K562 (cell line): ENCODE data around the gene MOB3B. TPM values are rescaled to one million over a fixed set of nuclear protein-coding genes. Genes with fewer than 3 reads are reported as not detected.

ENCODE experiments used
- L3MBTL2 ChIP-seq: fragments of 450-650 bp; IDR thresholded peaks from 2 replicates; pipeline ENCODE4 v1.6.1; 2016; ENCODE audit warnings: mild to moderate bottlenecking, moderate library complexity
- SIN3A ChIP-seq, 2 experiments: fragments of 150-350 bp in 1 of 2; IDR thresholded peaks; 2 replicates each; pipeline ENCODE4 v1.6.1; 2011 to 2016; ENCODE audit warnings: borderline replicate concordance in 2 of 2, low read depth in 2 of 2, low read length in 2 of 2, mild to moderate bottlenecking in 2 of 2, moderate library complexity in 2 of 2; ENCODE audit not compliant: control insufficient read depth in 1 of 2
- ZNF12 ChIP-seq: sonication (generic); formaldehyde crosslinking; IDR thresholded peaks from 2 replicates; pipeline ENCODE4 v1.4.0; 2020; ENCODE audit warnings: mild to moderate bottlenecking, missing genetic modification reagents
- ZNF584 ChIP-seq: fragments of 200-800 bp; sonication (Bioruptor generic); IDR thresholded peaks from 2 replicates; pipeline ENCODE4 v1.6.1; 2016; ENCODE audit warnings: low read depth, mild to moderate bottlenecking, missing genetic modification characterization, missing compliant biosample characterization
- ZNF79 ChIP-seq: fragments of 250-450 bp; sonication (Bioruptor Pico); IDR thresholded peaks from 2 replicates; pipeline ENCODE4 v1.4.0; 2020; ENCODE audit warnings: low read depth, mild to moderate bottlenecking, moderate library complexity
- polyA plus RNA-seq, 8 experiments: library from polyadenylated mRNA; depleted of rRNA in 4 of 8; stranded (reverse) in 5 of 8; unstranded in 3 of 8; fragments of >200 nt; fragmentation: Nextera tagmentation in 2 of 8; fragmentation: Illumina TruSeq in 1 of 8; extraction: Ambion mirVana in 2 of 8; extraction: Trizol in 1 of 8; gene quantifications; 2 replicates each; pipeline versions ENCODE4 v1.2.1 to v1.2.3, GENCODE V29; 2011 to 2014; ENCODE audit warnings: inconsistent platforms in 1 of 8, missing spikeins in 1 of 8
- total RNA-seq, 7 experiments: library from RNA; depleted of rRNA in 6 of 7; stranded (reverse); fragments of >200 nt in 6 of 7; fragmentation: Illumina TruSeq in 2 of 7; extraction: Trizol in 2 of 7; gene quantifications; 2 replicates each; pipeline versions ENCODE4 v1.2.1 to v1.2.3, GENCODE V29; 2011 to 2021; ENCODE audit warnings: low replicate concordance in 1 of 7
- TF ChIP-seq, protein P1 (sequence below), 2 experiments: IDR thresholded peaks; 2 replicates each; pipeline ENCODE4 v1.6.1; 2012; ENCODE audit warnings: improper control_type of control experiment in 2 of 2, low read depth in 2 of 2, low read length in 2 of 2, borderline replicate concordance in 1 of 2
- TF ChIP-seq, protein P2 (sequence below): sonication (generic); formaldehyde crosslinking; IDR thresholded peaks from 2 replicates; pipeline ENCODE4 v1.8.0; 2023; ENCODE audit warnings: missing genetic modification reagents, mild to moderate bottlenecking, borderline replicate concordance
- TF ChIP-seq, protein P3 (sequence below), 2 experiments: fragments of 250-450 bp in 1 of 2; fragments of 450-650 bp in 1 of 2; sonication (Bioruptor Pico) in 1 of 2; IDR thresholded peaks; 2 replicates each; pipeline versions ENCODE4 v1.6.1 to v1.8.0; 2016 to 2021; ENCODE audit warnings: mild to moderate bottlenecking in 2 of 2, moderate library complexity in 2 of 2, missing compliant biosample characterization in 1 of 2, missing genetic modification characterization in 1 of 2

The MOB3B gene
- total and polyA plus RNA-seq, 9 of the 15 experiments (the other 6 are each of a cell fraction or from before 2014, with no cell fraction given), result 3.6 to 12.8 (median 7.2) TPM

DNA sequence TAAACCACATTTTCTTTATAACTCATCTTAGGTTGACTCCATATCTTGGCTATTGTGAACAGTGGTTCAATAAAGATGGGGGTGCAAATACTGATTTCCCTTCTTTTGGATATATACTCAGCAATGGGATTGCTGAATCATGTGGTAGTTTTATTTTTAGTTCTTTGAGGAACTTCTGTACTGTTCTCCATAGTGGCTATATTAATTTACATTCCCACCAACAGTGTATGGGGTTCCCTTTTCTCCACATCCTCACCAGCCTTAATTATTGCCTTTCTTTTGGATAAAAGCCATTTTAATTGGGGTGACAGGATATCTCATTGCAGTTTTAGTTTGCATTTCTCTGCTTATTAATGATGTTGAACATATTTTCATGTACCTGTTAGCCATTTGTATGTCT is 125.0 kb downstream of the MOB3B start (continued):
- TF ChIP-seq, protein P1, sequence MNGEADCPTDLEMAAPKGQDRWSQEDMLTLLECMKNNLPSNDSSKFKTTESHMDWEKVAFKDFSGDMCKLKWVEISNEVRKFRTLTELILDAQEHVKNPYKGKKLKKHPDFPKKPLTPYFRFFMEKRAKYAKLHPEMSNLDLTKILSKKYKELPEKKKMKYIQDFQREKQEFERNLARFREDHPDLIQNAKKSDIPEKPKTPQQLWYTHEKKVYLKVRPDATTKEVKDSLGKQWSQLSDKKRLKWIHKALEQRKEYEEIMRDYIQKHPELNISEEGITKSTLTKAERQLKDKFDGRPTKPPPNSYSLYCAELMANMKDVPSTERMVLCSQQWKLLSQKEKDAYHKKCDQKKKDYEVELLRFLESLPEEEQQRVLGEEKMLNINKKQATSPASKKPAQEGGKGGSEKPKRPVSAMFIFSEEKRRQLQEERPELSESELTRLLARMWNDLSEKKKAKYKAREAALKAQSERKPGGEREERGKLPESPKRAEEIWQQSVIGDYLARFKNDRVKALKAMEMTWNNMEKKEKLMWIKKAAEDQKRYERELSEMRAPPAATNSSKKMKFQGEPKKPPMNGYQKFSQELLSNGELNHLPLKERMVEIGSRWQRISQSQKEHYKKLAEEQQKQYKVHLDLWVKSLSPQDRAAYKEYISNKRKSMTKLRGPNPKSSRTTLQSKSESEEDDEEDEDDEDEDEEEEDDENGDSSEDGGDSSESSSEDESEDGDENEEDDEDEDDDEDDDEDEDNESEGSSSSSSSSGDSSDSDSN (IDR thresholded peaks at IDR 0.05; ENCODE audit: borderline replicate concordance in 1 of 2, low read depth in 2 of 2, low read length in 2 of 2), result no peak
- TF ChIP-seq, protein P2, sequence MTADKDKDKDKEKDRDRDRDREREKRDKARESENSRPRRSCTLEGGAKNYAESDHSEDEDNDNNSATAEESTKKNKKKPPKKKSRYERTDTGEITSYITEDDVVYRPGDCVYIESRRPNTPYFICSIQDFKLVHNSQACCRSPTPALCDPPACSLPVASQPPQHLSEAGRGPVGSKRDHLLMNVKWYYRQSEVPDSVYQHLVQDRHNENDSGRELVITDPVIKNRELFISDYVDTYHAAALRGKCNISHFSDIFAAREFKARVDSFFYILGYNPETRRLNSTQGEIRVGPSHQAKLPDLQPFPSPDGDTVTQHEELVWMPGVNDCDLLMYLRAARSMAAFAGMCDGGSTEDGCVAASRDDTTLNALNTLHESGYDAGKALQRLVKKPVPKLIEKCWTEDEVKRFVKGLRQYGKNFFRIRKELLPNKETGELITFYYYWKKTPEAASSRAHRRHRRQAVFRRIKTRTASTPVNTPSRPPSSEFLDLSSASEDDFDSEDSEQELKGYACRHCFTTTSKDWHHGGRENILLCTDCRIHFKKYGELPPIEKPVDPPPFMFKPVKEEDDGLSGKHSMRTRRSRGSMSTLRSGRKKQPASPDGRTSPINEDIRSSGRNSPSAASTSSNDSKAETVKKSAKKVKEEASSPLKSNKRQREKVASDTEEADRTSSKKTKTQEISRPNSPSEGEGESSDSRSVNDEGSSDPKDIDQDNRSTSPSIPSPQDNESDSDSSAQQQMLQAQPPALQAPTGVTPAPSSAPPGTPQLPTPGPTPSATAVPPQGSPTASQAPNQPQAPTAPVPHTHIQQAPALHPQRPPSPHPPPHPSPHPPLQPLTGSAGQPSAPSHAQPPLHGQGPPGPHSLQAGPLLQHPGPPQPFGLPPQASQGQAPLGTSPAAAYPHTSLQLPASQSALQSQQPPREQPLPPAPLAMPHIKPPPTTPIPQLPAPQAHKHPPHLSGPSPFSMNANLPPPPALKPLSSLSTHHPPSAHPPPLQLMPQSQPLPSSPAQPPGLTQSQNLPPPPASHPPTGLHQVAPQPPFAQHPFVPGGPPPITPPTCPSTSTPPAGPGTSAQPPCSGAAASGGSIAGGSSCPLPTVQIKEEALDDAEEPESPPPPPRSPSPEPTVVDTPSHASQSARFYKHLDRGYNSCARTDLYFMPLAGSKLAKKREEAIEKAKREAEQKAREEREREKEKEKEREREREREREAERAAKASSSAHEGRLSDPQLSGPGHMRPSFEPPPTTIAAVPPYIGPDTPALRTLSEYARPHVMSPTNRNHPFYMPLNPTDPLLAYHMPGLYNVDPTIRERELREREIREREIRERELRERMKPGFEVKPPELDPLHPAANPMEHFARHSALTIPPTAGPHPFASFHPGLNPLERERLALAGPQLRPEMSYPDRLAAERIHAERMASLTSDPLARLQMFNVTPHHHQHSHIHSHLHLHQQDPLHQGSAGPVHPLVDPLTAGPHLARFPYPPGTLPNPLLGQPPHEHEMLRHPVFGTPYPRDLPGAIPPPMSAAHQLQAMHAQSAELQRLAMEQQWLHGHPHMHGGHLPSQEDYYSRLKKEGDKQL, result no peak
- TF ChIP-seq ZNF12 (CRISPR knock-in tag) (no peak), ZNF584 (CRISPR knock-in tag) (no peak), ZNF79 (no peak), SIN3A (IDR thresholded peaks at IDR 0.05; ENCODE audit: borderline replicate concordance in 2 of 2, control insufficient read depth in 1 of 2, low read depth in 2 of 2, low read length in 2 of 2) (no peak), L3MBTL2 (no peak)
- TF ChIP-seq, protein P3, sequence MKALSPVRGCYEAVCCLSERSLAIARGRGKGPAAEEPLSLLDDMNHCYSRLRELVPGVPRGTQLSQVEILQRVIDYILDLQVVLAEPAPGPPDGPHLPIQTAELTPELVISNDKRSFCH (CRISPR knock-in tag; IDR thresholded peaks at IDR 0.05), result no peak
- TF ChIP-seq, protein P3 (tag; IDR thresholded peaks at IDR 0.05), result no peak
